GM18907 (cell line): ENCODE results near the gene FSTL4.

ENCODE experiments used
- ATAC-seq: cut with Tn5 transposase; IDR thresholded peaks from one replicate; pipeline ENCODE4 v1.9.1; 2021; ENCODE audit warnings: mild to moderate bottlenecking, moderate library complexity; ENCODE audit not compliant: unreplicated experiment

FSTL4 gene

DNA sequence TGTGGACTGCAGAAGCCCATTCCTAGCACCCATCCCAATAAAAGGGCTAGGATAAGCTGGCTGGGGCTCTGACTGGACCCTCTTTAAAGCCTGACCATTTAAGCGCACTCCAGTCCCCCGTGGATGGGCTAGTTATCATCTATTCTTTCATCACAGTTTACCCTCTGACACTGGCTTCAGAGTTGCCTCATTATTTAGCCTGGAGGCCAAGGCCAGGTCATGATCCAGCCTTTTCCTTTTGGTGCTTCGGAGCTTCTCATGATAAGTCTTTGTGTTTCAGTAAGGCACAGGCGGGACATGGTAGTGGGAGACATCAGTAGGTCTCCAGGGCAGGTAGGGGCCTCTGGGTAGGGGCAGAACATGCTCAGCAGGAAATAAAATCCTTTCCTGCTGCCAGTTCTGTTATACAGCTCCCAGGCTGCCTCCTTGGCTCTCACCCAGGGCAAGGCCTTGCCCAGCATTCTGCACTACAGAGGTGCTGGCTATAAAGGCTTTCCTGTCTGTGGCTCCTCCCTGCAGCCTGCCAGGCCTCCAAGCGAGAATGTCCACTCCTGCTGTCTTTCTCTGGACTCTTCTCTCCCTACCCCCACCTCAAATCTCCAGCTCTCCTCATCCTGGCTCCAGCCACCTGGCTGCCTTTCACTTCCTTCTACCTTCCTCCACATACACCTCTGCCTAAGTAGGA is 128.8 kb downstream of the FSTL4 start:
- no peak for ATAC-seq

GRCh38 chr5:133482028-133482427 is 130.3 kb downstream of the FSTL4 start:
- no peak for ATAC-seq

GRCh38 chr5:133480866-133481265 is 131.5 kb downstream of the FSTL4 start:
- ATAC-seq, result no peak

- ATAC-seq, result no peak
Observed at GRCh38 chr5:133480366-133480765, 132.0 kb downstream of the FSTL4 start.

DNA sequence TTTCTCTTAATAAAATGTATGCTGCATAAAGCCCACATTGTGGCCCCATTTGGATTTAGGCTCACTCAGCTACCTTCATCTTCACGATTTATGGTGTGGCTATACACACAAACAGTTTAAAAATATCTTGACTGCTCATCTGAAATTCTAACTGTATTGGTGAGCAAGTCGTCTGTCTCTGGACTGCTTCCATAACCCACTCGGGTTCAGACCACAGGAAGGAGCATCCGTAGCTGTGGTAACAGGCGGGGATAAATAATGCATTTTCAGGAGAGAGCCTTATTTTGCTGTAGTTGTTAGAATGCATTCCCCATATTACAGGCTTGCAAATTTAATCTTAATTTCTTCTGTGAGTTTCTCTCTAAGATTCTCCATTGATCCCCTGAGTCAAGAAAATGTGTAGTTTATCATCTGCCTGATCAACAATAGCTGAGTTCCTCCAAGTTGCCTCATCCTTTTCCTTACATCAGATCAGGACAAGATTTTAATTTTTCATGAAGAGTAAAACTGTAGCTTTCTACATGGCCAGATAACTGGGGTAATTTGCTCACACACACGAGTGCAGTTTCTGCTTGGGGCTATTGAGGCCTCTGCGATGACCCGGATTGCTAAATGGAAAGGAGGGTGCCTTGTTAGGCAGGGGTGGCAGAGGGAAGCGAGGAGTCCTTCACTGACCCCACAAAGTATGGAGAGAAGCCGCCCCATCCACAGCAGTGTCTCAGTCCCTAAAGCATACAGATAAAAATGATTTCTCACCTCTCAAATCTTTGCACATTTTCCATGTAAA is 133.9 kb downstream of the FSTL4 start:
- ATAC-seq, result no peak

GRCh38 chr5:133475986-133476385 is 136.4 kb downstream of the FSTL4 start:
- ATAC-seq, result no peak

GRCh38 chr5:133474851-133475590 is 137.3 kb downstream of the FSTL4 start:
- no peak for ATAC-seq

GRCh38 chr5:133473291-133473690 is 139.1 kb downstream of the FSTL4 start:
- ATAC-seq, result no peak

DNA sequence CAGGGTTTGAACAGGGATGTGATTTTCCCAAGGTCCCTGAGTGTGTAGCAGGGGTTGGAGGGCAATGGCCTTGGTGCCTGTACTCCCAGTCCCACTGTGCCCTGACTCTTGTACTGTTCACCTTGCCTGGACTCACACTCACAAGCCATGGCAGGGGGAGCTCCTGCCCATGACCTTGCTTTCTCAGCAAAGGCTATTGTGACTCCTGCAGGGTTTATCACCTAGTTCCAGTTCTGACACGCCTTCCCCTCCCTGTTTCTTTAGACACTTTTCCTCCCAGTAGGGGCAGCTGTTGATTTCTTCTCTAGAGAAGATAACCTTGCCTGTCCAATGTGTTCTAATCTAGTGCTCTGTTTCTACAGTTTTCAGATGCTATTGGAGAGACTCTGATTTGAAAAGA is 139.5 kb downstream of the FSTL4 start:
- ATAC-seq, result no peak

DNA sequence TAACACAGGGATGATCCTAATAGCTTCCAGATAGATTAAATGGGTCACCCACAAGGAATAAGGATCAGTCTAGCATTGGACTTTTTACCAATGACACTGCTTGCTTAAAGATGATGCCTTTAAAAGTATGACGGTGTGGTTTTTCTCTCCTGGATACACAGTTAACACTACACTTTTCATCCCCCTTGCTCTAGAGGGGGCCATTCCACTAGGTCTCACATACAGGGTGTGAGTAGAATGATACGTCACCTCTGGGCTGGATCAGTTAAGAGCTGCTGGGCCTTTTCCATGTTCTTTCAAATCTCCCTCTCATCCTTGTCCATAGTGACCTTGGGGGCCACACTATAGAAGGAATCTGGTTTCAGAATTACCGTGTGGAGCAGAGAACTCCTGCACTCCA is 140.6 kb downstream of the FSTL4 start:
- ATAC-seq, result no peak

GRCh38 chr5:133470841-133471240 is 141.5 kb downstream of the FSTL4 start:
- no peak for ATAC-seq

DNA sequence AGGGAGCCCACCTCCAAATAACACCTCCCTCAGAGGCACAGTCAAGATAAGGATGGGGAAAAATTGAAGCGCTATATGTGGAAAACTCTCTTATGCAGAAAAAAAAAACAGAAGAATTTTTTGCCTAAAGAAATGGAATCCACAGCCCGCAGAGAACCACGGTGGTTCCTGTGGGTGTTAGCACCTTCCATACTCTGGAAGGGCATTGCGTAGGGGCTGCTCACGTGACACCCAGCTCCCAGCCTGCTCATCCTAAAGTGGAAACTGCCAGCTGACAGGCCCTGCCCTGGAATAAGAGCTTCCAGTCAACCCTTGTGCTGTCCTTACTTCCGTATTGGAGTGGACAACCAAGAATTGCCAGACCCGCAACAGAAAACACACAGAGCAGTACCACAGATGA is 142.5 kb downstream of the FSTL4 start:
- no peak for ATAC-seq

DNA sequence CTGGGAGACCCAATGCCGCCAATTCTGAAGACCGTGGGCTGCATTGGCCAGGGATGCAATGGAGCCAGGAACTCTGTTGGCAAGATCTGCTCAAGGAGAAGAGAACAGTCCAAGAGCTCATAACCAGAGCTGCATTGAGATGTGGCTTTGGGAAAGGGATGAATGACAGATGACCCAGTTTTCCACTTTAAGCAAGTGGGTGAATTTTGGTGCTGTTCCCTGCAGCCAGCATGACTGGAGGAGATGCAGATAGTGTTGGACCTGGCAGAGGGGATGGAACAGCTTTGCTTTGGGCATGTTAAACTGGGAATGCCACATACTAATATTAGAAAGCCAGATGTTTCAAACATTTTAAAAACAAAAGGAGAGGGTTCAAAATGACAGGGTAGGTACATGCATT is 143.1 kb downstream of the FSTL4 start:
- ATAC-seq, result no peak

GRCh38 chr5:133468596-133468995 is 143.7 kb downstream of the FSTL4 start:
- ATAC-seq, result no peak

DNA sequence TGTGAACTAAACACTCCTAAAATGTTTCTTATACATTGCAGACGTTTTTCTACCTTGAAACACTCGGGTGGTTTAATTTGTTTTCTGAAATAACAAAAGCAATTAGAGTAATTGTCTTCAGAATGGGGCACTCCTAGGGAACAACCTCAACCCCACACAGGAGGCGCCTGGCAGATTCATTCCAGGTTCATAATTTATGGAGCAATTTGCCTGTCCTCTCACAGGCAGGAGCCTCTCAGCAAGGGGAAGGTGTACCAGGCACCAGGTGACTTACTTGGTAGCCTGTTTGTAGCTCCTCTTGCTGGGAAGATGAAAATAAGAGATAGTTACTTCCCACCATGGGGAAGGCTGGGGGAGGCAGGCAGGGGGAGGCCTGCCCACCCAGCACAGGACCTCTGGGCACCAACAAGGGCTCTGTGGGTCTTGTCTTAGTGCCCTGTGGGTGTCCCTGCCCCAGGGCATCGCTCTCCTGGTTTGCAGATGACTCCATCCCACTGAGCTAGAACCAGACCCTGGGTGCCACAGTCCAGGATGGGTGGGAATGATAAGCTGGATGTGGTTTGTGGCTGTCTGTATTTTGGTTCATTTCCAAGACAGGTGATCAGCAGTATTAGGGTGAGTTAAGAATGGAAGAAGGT is 144.4 kb downstream of the FSTL4 start:
- ATAC-seq, result no peak

DNA sequence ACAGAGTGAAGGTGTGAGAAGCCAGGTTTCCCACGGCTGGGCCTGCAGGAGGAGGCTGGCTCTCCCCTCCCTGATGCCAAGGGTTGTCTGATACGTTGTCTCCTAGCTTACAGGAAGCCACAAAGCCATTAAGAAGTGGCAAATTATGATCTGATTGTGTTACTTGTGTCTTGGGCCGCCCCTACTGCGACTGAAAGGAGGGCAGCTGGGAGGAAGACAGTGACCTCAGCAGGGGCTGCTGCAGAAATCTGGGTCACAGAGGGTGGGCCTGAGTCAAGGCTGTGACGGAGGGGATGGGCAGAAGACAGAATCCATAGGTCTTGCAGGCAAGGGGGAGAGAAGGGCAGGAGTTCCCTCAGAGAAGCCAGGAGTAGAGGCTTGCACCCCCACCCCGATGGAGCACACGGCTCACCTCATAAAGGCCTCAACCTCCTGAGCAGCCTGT is 145.0 kb downstream of the FSTL4 start:
- no peak for ATAC-seq

- no peak for ATAC-seq
Observed at GRCh38 chr5:133466556-133467334, 145.6 kb downstream of the FSTL4 start.

DNA sequence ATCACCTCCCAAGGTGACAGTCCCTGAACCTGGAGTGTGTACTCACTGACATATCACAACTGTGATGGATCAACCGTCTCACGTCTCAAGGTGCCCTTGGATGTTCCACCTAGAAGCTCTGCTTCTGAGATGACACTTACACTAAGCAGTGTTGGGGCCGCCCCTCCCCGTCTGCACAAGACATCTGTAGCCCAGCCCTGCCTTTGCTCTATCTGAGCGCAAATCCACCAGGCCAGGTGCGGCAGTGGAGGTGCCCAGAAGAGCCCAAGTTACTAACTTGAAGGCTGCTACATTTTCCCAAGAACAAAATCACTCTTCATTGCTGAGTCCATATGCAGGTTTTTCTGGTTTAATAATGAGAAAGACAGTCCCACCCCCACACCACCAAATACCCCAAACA is 148.3 kb downstream of the FSTL4 start:
- no peak for ATAC-seq

DNA sequence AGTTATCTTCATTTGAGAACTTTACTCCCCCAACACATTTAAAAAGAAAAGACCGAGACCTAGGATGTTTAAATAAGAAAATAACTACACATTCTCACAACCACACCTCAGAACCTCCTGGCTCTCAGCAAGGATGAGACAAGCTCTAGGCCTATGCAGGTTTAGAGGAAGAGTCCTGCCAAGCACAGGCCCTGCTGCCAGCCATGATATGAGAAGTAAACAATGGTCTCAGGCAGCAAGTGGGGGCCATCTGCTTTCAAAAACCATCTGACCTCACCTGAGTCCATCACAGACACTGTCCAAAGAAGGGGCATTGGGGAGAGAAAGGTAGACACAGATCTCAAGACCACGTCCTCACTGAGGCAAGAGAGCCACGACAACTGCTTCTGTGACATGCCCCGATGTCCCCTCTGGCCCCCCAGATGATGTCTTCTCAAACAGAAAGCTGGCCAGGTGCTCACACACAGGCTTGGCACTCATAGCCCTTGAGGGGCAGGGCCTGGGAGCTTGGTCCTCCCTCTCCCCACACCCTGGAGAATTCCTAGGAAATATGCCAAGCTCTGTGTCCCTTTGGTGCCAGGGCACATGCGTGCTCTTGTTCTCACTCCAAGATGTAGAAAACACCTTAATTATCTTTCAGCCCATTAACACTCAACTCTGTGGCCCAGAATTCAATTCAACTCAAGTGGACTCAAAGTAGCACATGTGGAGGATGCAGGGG is 150.4 kb downstream of the FSTL4 start:
- no peak for ATAC-seq
